HCT116 (cell line): Measurements from ENCODE around the gene ERCC5. TPM values are rescaled to one million over a fixed set of nuclear protein-coding genes. Genes with fewer than 3 reads are reported as not detected.

ENCODE experiments used
- ATAC-seq: fragments of 200-7000 bp; cut with Tn5 transposase; 2 replicates; pipeline ENCODE4 v1.9.1; 2020; ENCODE audit warnings: mild to moderate bottlenecking, moderate library complexity
- BruUV-seq: library from RNA; stranded (reverse); fragments of 400-500 nt; replicated peaks from 2 replicates; lab custom pipeline; 2021; lab: Mats Ljungman, UMichigan
- CTCF ChIA-PET: fragments of 300-600 bp; sonication (Branson Sonifier 250); formaldehyde crosslinking; loops from one replicate; lab custom pipeline; 2021; ENCODE audit warnings: antibody characterized with exemption; lab: Charles Lee
- POLR2A ChIA-PET: fragments of 300-600, 350-600 bp; sonication (Branson Sonifier 250); formaldehyde crosslinking; loops from one replicate; lab custom pipeline; 2021; ENCODE audit warnings: antibody characterized with exemption; lab: Charles Lee
- RAD21 ChIA-PET, 2 experiments: fragments of 300-600 bp; sonication (Branson Sonifier 250); formaldehyde crosslinking; loops; one replicate each; lab custom pipeline; 2023; ENCODE audit warnings: low total read pairs in 2 of 2; ENCODE audit not compliant: uncharacterized antibody in 2 of 2, unreplicated experiment in 2 of 2, low non-redundant PET in 1 of 2; lab: Charles Lee
- DNase-seq: peaks from one replicate; pipeline ENCODE4 v3.0.0-alpha.2; 2010; ENCODE audit warnings: low read depth, low spot score
- H2AFZ ChIP-seq: fragments of 200-600 bp; shearing (Covaris generic), sonication (generic); 2 replicates; pipeline ENCODE4 v1.6.1; 2017; ENCODE audit warnings: low read depth, mixed run types, mixed read lengths, antibody characterized with exemption, low read length; ENCODE audit not compliant: poor library complexity, severe bottlenecking
- H3K27ac ChIP-seq: 2 replicates; pipeline ENCODE4 v1.5.1; 2012; ENCODE audit warnings: low read depth, low read length
- H3K27me3 ChIP-seq: fragments of 200-600 bp; sonication (generic); 2 replicates; pipeline ENCODE4 v1.6.1; 2016; ENCODE audit warnings: mixed run types, low read length, mixed read lengths; ENCODE audit not compliant: insufficient read depth
- H3K36me3 ChIP-seq, 2 experiments: fragments of 200-500 bp in 1 of 2; fragments of 200-600 bp in 1 of 2; sonication (Bioruptor generic) in 1 of 2; sonication (generic) in 1 of 2; 2 replicates each; pipeline versions ENCODE4 v1.5.1 to v1.6.1; 2014 to 2016; ENCODE audit warnings: low read length in 2 of 2, inconsistent platforms in 1 of 2, mixed read lengths in 1 of 2, mixed run types in 1 of 2; ENCODE audit not compliant: insufficient read depth in 2 of 2, control insufficient read depth in 1 of 2
- H3K4me1 ChIP-seq, 2 experiments: fragments of 200-600 bp in 1 of 2; sonication (generic) in 1 of 2; 2 replicates each; pipeline versions ENCODE4 v1.5.1 to v1.6.1; 2012 to 2017; ENCODE audit warnings: low read length in 2 of 2, inconsistent platforms in 1 of 2, mild to moderate bottlenecking in 1 of 2, mixed read lengths in 1 of 2, mixed run types in 1 of 2, moderate library complexity in 1 of 2; ENCODE audit not compliant: insufficient read depth in 2 of 2, control insufficient read depth in 1 of 2
- H3K4me2 ChIP-seq: fragments of 200-600 bp; sonication (generic); 2 replicates; pipeline ENCODE4 v1.6.1; 2017; ENCODE audit warnings: mixed run types, low read length, mixed read lengths
- H3K4me3 ChIP-seq, 2 experiments: fragments of 200-600 bp in 1 of 2; sonication (generic) in 1 of 2; replicated peaks in 1 of 2; 2 replicates each; pipeline ENCODE4 v1.5.1; 2011 to 2016; ENCODE audit warnings: low read length in 2 of 2, control low read depth in 1 of 2, low read depth in 1 of 2, mild to moderate bottlenecking in 1 of 2, mixed read lengths in 1 of 2, mixed run types in 1 of 2
- H3K79me2 ChIP-seq: fragments of 200-600 bp; sonication (generic); 2 replicates; pipeline ENCODE4 v1.6.1; 2017; ENCODE audit warnings: mild to moderate bottlenecking, mixed run types, low read length, moderate library complexity, mixed read lengths; ENCODE audit not compliant: insufficient read depth
- H3K9ac ChIP-seq: fragments of 200-600 bp; sonication (generic); 2 replicates; pipeline ENCODE4 v1.6.1; 2016; ENCODE audit warnings: low read length, mixed read lengths
- H3K9me2 ChIP-seq: fragments of 200-600 bp; sonication (generic), shearing (Covaris generic); 2 replicates; pipeline ENCODE4 v1.6.1; 2017; ENCODE audit warnings: mixed run types, mild to moderate bottlenecking, moderate library complexity; ENCODE audit not compliant: insufficient read depth
- H3K9me3 ChIP-seq, 2 experiments: fragments of 200-500 bp in 1 of 2; fragments of 200-600 bp in 1 of 2; sonication (Bioruptor generic) in 1 of 2; sonication (generic) in 1 of 2; 2 replicates each; pipeline ENCODE4 v1.6.1; 2014 to 2017; ENCODE audit warnings: low read length in 2 of 2, mixed read lengths in 2 of 2, inconsistent platforms in 1 of 2, low read depth in 1 of 2, mild to moderate bottlenecking in 1 of 2, mixed run types in 1 of 2, moderate library complexity in 1 of 2; ENCODE audit not compliant: control insufficient read depth in 1 of 2, insufficient read depth in 1 of 2
- H4K20me1 ChIP-seq: fragments of 200-600 bp; sonication (generic), shearing (Covaris generic); 2 replicates; pipeline ENCODE4 v1.6.1; 2017; ENCODE audit warnings: mixed run types, mild to moderate bottlenecking, moderate library complexity; ENCODE audit not compliant: insufficient read depth
- ATF3 ChIP-seq: IDR thresholded peaks from 2 replicates; pipeline ENCODE4 v1.6.1; 2012
- CBX3 ChIP-seq: IDR thresholded peaks from 2 replicates; pipeline ENCODE4 v1.6.1; 2012; ENCODE audit warnings: low read depth
- CEBPB ChIP-seq: IDR thresholded peaks from 2 replicates; pipeline ENCODE4 v1.6.1; 2012; ENCODE audit warnings: low read depth
- CTCF ChIP-seq, 3 experiments: fragments of 200-600 bp in 1 of 3; sonication (generic) in 1 of 3; IDR thresholded peaks in 2 of 3; conservative IDR thresholded peaks in 1 of 3; 2 replicates each; pipeline ENCODE4 v1.5.1; 2012 to 2017; ENCODE audit warnings: low read depth in 2 of 3, low read length in 2 of 3, antibody characterized with exemption in 1 of 3, borderline replicate concordance in 1 of 3, control low read depth in 1 of 3, mild to moderate bottlenecking in 1 of 3, mixed read lengths in 1 of 3, mixed run types in 1 of 3, moderate library complexity in 1 of 3; ENCODE audit not compliant: insufficient read depth in 1 of 3
- EGR1 ChIP-seq: IDR thresholded peaks from 2 replicates; pipeline ENCODE4 v1.6.1; 2012; ENCODE audit warnings: low read depth
- ELF1 ChIP-seq: IDR thresholded peaks from 2 replicates; pipeline ENCODE4 v1.6.1; 2012; ENCODE audit warnings: low read depth, borderline replicate concordance
- EZH2phosphoT487 ChIP-seq: fragments of 200-600 bp; IDR thresholded peaks from 2 replicates; pipeline ENCODE4 v1.6.1; 2018; ENCODE audit warnings: antibody characterized with exemption, borderline replicate concordance
- JUND ChIP-seq: IDR thresholded peaks from 2 replicates; pipeline ENCODE4 v1.6.1; 2012
- MAX ChIP-seq: IDR thresholded peaks from 2 replicates; pipeline ENCODE4 v1.6.1; 2012
- POLR2A ChIP-seq: IDR thresholded peaks from 2 replicates; pipeline ENCODE4 v1.7.0; 2011; ENCODE audit warnings: borderline replicate concordance; ENCODE audit not compliant: insufficient read depth, insufficient read length; ENCODE audit errors: extremely low read depth
- RAD21 ChIP-seq: IDR thresholded peaks from 2 replicates; pipeline ENCODE4 v1.6.1; 2012; ENCODE audit warnings: low read depth, mild to moderate bottlenecking
- REST ChIP-seq: IDR thresholded peaks from 2 replicates; pipeline ENCODE4 v1.6.1; 2012; ENCODE audit warnings: low read depth
- SIN3A ChIP-seq: IDR thresholded peaks from 2 replicates; pipeline ENCODE4 v1.6.1; 2012; ENCODE audit warnings: low read depth
- SP1 ChIP-seq: IDR thresholded peaks from 2 replicates; pipeline ENCODE4 v1.6.1; 2012; ENCODE audit warnings: low read depth
- SRF ChIP-seq: IDR thresholded peaks from 2 replicates; pipeline ENCODE4 v1.6.1; 2012; ENCODE audit warnings: low read depth
- TCF7L2 ChIP-seq: IDR thresholded peaks from 2 replicates; pipeline ENCODE4 v1.7.0; 2011; ENCODE audit warnings: borderline replicate concordance, inconsistent platforms; ENCODE audit not compliant: insufficient read depth, insufficient read length; ENCODE audit errors: extremely low read depth
- ZBTB33 ChIP-seq: IDR thresholded peaks from 2 replicates; pipeline ENCODE4 v1.6.1; 2011; ENCODE audit warnings: mild to moderate bottlenecking, low read length, moderate library complexity; ENCODE audit not compliant: insufficient replicate concordance; ENCODE audit errors: extremely low read depth
- ZNF274 ChIP-seq: fragments of 200-500 bp; sonication (Bioruptor generic); IDR thresholded peaks from 2 replicates; pipeline ENCODE4 v1.6.1; 2014; ENCODE audit warnings: mild to moderate bottlenecking, low read depth, low read length, inconsistent platforms
- intact Hi-C: fragments of 100-400 bp; cut with micrococcal nuclease; formaldehyde crosslinking; loops from 2 replicates; pipeline ENCODE4 v1.10.0; 2022
- total RNA-seq: library from RNA; stranded (reverse); gene quantifications from one replicate; pipeline ENCODE4 v1.2.1, GENCODE V29; 2021; ENCODE audit not compliant: unreplicated experiment

ERCC5 gene
- total RNA-seq, 1 experiment from 2014 or later: 25.6 TPM

- no peak overlapping the region for H3K9ac ChIP-seq
- intact Hi-C loops: no loop called here
- H3K4me3 ChIP-seq: no peak overlapping the region
- no peak overlapping the region for H3K4me2 ChIP-seq
- TF ChIP-seq ZNF274: no peak
- no peak for TF ChIP-seq MAX
- no peak for TF ChIP-seq JUND
- TF ChIP-seq RAD21: no peak
- TF ChIP-seq CTCF (IDR thresholded peaks at IDR 0.05 in 2 of 3, conservative IDR thresholded peaks at IDR 0.05 in 1 of 3; ENCODE audit: borderline replicate concordance in 1 of 3, insufficient read depth in 1 of 3, low read depth in 2 of 3, low read length in 2 of 3): no peak
- no peak for TF ChIP-seq SRF
- TF ChIP-seq ELF1: no peak
- no peak for TF ChIP-seq POLR2A
- no peak for TF ChIP-seq ZBTB33
- no peak for TF ChIP-seq TCF7L2
- TF ChIP-seq SP1: no peak
- no peak for TF ChIP-seq EGR1
- no peak for TF ChIP-seq EZH2phosphoT487
- no peak for TF ChIP-seq SIN3A
- TF ChIP-seq ATF3: no peak
- TF ChIP-seq REST: no peak
- no peak for TF ChIP-seq CEBPB
- no peak for TF ChIP-seq CBX3
- TF ChIP-seq, all 23 proteins: peak for 0
- H4K20me1 ChIP-seq: no peaks in the 10 kb centered on the region
- BruUV-seq: no TSS peak
- no peaks in the 10 kb centered on the region for H3K79me2 ChIP-seq
- H2AFZ ChIP-seq: no peak overlapping the region
- H3K36me3 ChIP-seq: peaks cover 0 to 16% of the 10 kb centered on the region in 2 experiments; a peak in 2 of 4 replicates
- ChIA-PET POLR2A (no interaction called here), RAD21 (no interaction called here), CTCF (no interaction called here)
- ATAC-seq (no peak), DNase-seq (no peak)
- no peaks in the 10 kb centered on the region for H3K27me3 ChIP-seq
- no peaks in the 10 kb centered on the region for H3K9me2 ChIP-seq
- no peaks in the 10 kb centered on the region for H3K4me1 ChIP-seq
- H3K9me3 ChIP-seq: no peaks in the 10 kb centered on the region
- no peak overlapping the region for H3K27ac ChIP-seq
Measured at GRCh38 chr13:102878481-102878880, 32.6 kb downstream of the ERCC5 start.
